GM18502 (cell line): ENCODE measurements around the gene PDZD4.
A peak's percentile ranks its signal among the peaks of the same experiment; 100 is the strongest.

Experiments used
- ATAC-seq: cut with Tn5 transposase; IDR thresholded peaks from one replicate; pipeline ENCODE4 v1.9.1; 2021; ENCODE audit warnings: mild to moderate bottlenecking; ENCODE audit not compliant: unreplicated experiment, poor library complexity

The PDZD4 gene

GRCh38 chrX:153814591-153815315 lies 15.6 kb downstream of the PDZD4 start:
- ATAC-seq, result no peak

- ATAC-seq, result no peak
These were observed 17.2 kb downstream of the PDZD4 start for GRCh38 chrX:153813161-153813560.

DNA sequence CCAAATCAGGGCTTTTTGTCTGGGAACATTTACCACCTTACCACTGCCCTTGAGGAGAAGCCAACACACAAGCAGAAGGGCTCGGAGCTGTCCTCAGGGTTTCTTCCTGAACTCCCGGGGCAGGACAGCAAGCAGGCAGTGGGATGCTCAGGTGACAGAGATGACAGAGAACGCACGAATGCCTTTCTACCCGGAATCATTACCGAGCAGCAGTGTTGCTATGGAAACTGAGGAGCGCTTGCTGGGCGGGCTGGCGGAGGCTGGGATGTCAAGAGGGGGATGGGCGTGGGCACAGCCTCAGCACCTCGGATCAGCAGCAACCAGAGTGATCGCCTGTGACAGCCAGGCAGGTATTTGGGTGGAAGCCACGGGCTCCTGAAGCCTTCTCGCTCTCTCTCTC lies 18.1 kb downstream of the PDZD4 start:
- ATAC-seq, result no peak

GRCh38 chrX:153807976-153808375 lies 22.4 kb downstream of the PDZD4 start:
- ATAC-seq, result no peak

- no peak for ATAC-seq
These were observed 23.3 kb downstream of the PDZD4 start for GRCh38 chrX:153806999-153807575.

GRCh38 chrX:153805436-153805835 lies 24.9 kb downstream of the PDZD4 start:
- no peak for ATAC-seq

DNA sequence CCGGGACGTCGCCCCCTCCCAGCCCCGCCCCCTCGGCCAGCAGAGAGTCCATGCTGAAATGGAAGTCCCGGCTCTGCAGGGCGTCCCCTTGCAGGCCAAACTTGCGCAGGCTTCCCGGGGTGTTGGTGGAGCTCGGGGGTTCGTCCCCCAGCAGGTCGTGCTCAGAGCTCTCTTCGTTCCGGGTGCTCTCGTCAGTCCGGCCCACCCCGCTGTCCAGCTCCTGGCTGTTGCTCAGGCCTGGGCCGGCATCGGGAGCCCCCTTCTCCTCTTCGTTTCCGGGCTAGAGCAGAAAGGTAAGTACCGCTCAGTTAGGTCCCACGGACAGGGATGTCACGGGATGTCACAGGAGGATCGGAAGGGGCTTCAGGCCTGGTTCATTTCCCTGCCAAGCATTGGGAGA lies 25.7 kb downstream of the PDZD4 start:
- ATAC-seq, result no peak

DNA sequence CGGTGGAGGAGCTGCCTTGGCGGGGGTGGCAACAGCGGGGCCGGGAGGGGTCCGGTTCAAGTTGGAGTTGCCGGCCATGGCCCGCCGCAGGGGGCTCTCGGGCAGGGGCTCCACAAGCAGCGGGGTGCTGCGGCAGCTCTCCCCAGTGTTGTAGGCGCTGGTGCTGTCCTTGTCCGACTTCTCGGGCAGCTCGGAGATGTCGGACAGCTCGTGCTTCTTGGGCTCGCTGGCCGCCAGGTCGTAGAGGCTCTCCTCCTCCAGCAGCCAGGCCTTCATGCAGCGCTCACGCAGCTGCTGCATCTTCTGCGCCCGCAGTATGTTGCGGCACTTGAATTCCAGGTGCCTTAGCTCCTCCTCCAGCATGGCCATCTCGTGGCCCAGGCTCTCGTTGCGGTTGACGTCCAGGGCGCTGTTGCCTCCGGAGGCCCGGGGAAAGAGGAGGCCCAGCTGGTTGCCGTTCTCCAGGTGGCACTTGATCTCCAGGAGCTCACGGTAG lies 26.2 kb downstream of the PDZD4 start:
- no peak for ATAC-seq

- ATAC-seq, result no peak
These were observed 26.9 kb downstream of the PDZD4 start for GRCh38 chrX:153803211-153804099.

GRCh38 chrX:153802513-153803045 lies 27.8 kb downstream of the PDZD4 start:
- ATAC-seq, result no peak

- no peak for ATAC-seq
These were observed 28.7 kb downstream of the PDZD4 start for GRCh38 chrX:153801669-153802068.

DNA sequence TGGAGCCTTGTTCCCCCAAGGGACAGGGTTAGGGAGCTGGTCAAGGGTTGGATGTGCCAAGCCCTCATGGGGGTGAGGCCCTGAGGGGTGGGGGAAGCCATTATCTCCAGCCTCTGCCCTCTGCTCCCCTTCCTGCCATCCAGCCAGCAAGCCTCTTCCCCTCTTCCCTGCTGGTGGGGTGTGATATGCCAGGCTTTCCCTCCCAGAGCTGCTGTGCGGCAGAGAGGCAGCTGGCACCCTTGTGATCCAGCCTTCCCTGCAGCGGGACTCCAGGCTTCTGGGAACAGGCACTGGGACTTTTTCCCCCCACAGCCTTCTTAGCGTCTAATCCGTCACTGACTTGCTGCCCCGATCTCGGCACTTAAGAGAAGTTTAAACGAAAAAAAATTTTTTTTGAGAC lies 29.6 kb downstream of the PDZD4 start:
- no peak for ATAC-seq

GRCh38 chrX:153800177-153800722 lies 30.1 kb downstream of the PDZD4 start:
- no peak for ATAC-seq

GRCh38 chrX:153799326-153799725 lies 31.0 kb downstream of the PDZD4 start:
- ATAC-seq, result no peak

DNA sequence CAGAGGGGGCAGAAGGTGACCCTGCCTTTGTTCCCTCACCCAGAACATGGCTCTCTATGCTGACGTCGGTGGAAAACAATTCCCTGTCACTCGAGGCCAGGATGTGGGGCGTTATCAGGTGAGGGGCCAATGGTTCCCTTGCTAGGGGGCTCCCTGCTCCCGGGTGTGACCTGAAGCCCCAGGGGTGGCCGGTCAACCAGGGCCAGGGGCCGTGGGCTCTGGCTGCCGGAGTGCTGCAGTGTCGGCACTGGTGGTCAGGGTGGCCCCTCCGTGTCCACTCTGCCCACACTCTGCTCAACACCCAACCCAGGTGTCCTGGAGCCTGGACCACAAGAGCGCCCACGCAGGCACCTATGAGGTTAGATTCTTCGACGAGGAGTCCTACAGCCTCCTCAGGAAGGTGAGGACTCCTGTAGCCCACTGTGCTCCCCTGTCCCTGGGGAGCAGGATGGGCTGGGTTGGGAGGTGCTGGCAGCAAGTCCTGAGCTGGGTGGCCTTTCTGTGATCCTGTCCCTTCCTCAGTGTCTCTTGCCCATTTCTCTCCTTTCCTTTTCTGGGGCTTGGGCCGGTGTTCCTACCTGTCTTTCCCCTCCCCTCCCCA lies 32.8 kb downstream of the PDZD4 start:
- no peak for ATAC-seq

- peak; percentile 4 for ATAC-seq
These were observed 35.2 kb downstream of the PDZD4 start for GRCh38 chrX:153794897-153795816.

GRCh38 chrX:153794018-153794896 lies 36.1 kb downstream of the PDZD4 start, which contains the start of the genes IDH3G and SSR4:
Gene IDH3G, minus strand, starts transcription at chrX:153794375. Its CDS starts 49 bp downstream, at chrX:153794326.
Gene SSR4, plus strand, starts transcription at chrX:153794668. Its CDS starts 20 bp downstream, at chrX:153794688.
- peak; percentile 93 for ATAC-seq

DNA sequence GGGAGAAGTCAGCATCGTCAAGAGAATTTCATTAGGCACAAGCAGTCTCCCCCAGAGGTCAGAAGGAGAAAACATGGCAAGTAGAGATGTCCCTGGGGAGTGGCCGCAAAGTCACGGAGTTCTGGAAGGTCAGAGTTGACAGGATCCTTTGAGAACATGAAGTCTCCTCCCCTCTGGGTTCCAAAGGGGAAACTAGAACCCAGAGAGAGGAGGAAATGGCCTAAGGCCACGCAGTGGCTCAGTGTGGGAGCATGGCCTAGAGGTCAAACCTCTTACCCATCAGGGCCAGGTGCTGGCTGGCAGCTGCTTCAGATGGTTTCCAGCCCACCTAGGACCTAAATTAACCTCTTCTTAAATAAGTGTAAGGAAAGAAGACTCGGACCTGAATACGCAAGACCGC lies 37.1 kb downstream of the PDZD4 start:
- no peak for ATAC-seq
